ENCODE measurements around the gene PSME4. TPM values are rescaled to one million over a fixed set of nuclear protein-coding genes. Genes with fewer than 3 reads are reported as not detected.
"Not testable (repeated sequence)": the region's sequence is repeated elsewhere in the genome, so short reads cannot be mapped to it uniquely, and the experiment has no call there.

PSME4 gene
- polyA plus RNA-seq, 5 donors, result 38.5 to 48.9 (median 44.1) TPM

DNA sequence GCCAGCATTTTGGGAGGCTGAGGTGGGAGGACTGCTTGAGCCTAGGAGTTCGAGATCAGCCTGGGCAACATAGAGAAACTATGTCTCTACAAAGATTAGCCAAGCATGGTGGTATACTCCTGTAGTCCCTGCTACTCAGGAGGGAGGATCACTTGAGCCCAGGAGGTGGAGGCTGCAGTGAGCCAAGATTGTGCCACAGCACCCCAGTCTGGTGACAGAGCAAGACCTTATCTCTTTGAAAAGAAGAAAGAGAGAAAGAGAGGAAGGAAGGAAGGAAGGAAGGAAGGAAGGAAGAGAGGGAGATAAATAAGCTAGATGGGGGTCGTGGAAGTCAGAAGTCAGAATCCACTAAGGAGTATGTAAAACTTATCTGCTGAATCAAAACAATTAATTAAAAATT, 127.2 kb downstream of the PSME4 start:
- DNase-seq, result no peak

DNA sequence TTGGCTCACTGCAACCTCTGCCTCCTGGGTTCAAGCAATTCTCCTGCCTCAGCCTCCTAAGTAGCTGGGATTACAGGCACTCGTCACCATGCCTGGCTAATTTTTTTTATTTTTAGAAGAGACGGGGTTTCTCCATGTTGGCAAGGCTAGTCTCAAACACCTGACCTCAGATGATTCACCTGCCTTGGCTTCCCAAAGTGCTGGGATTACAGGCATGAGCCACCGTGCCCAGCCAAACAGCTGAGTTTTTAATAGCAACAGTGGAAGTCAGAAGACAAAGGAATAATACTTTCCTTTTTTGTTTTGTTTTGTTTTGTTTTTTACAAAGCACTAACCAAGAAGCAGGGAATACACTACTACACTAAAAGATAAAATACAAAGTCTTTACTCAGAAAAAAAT, 127.9 kb downstream of the PSME4 start:
- no peak for DNase-seq

DNA sequence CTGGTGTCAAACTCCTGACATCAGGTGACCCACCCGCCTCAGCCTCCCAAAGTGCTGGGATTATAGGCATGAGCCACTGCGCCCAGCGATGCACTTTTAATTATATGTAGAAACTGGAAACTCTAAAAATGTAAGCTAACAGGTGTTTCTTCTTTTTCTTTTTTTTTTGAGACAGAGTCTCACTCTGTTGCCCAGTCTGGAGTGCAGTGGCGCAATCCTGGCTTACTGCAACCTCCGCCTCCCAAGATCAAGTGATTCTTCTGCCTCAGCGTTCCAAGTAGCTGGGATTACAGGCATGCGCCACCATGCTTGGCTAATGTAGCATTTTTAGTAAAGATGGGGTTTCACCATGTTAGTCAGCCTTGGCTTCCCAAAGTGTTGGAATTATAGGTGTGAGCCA, 129.1 kb downstream of the PSME4 start:
- DNase-seq, result not testable (repeated sequence)

DNA sequence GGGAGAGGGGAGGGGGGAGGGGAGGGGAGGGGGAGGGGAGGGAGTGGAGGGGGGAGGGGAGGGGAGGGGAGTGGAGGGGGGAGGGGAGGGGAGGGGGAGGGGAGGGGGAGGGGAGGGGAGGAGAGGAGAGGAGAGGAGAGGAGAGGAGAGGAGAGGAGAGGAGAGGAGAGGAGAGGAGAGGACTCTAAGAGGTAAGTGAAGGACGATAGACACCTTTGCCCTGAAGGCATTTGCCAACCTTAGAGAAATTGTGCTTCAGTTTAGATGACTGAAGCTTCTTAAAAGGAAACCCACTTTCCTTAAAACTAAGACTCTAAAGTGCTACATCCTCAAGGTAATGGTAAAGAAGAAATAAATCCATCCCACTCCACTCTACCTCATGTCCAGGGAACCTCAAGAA, 130.2 kb downstream of the PSME4 start:
- no peak for DNase-seq

DNA sequence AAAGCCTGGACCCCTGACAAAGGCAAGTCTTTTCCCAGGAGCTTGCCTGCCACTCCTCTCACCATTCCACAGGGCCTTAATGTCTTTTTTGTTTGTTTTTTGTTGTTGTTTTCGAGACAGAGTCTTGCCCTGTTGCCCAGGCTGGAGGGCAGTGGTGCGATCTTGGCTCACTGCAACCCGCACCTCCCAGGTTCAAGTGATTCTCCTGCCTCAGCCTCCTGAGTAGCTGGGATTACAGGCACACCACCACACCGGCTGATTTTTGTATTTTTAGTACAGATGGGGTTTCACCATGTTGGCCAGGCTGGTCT, 140.9 kb downstream of the PSME4 start:
- not testable (repeated sequence) for DNase-seq

DNA sequence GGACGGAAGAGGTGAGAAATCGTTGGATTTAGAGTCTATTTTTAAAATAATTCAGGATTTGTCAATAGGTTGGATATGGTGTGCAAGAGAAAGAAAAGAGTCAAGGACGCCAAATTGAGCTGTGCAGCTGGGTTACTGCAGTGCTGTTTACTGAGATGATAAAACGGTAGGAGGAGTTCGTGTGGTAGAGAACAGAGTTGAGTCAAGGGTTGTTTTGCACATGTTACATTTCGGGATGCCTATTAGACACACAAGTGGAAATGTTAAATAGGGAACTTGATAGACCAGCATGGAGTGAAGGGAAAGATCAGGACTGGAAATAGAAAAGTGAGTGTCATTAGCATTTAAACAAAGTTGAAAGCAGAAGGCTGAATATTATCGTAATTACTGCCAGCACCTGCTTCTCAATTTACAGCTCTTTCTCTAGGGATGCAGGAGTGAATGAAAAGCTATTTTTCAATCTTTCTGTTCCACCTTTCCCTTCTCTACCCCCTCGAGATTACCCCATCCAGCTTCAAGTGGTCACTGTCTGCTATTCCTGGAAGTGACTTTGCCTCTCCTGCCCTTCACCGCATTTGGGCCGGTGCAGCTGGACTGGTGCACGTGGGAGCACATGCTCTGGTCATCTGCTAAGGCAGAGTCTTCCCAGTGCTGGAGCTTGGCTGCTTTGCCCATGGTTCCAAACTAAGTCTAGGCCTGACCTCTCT, 141.4 kb downstream of the PSME4 start:
- no peak for DNase-seq

DNA sequence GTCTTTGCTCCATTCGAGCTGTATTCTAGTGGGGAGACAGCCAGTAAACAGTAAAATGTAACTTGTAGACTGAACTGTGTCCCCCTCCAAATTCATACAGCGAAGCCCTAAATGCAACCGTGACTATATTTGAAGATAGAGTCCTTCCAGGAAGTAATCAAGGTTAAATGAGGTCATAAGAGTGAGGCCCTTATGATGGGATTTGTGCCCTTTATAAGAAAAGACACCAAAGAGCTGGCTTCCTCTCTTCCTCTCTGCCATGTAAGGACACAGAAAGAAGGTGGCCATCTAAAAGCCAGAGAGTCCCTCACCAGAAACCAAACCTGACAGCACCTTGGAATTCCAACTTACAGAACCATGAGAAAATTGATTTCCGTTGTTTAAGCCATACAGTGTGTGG, 142.5 kb downstream of the PSME4 start:
- no peak for DNase-seq

DNA sequence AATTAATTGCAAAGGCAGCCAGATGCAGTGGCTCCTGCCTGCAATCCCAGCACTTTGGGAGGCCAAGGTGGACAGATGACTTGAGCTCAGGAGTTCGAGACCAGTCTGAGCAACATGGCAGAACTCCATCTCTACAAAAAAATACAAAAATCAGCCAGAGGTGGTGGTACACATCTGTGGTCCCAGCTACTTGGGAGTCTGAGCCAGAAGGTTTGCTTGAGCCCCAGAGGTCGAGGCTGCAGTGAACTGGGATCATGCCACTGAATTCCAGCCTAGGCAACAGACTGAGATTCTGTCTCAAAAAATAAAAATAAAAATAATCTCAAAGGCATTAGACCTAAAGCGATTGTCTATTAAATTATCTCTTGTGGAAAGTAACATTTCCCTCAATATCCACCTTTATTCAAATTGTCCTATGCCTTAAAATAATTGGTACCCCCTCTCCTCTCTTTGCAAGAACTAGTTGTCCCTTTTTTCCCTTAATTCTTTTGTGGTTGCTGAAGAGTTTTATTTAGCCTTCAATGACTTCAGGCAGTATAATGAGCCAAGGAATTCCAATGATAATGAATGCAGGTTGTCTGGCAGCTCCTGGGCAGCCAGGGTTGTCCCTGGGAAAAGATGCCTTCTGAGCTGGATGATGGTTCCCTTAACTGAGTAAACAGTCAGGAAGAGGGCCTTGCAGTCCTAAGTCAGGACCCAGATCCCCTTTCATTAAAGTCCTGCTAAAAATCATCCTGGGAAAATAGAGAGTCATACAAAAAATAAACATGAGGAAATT, 143.2 kb downstream of the PSME4 start:
- DNase-seq, result no peak

DNA sequence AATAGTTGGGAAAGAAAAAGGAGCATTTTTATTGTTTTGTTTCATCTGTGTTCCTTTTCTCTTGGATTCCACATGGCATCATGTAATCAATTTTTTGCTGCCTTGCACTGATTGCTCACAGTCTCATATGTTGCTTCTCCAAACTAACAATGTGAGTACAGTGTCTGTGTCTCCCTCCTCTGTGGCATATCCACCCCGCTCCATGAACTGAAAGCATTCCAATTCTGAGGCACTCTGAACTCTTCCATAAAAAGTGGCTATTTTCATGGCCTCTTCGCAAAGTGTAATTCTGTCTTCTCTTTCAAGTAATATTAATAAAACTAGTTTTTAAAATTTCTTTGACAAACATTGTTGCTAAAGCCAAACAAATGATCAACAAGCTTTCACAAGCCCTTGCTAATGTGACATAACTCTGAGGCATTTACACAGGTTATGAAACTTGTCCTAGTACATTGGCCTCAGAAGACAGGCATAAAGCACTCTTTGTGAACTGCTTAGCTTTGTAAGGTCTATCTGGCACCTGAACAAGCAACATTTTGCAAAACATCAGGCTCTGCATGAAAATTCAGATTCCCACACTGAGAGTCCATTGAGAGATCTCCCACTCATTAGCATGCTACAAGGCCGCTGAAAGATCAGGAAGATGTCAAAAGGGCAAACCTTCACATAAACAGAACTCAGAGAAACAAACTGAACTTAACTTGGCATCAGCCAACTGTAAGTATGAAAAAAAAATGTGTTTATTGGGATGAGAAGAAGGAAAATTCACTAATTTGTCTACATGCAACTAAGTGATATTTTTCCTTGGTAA, 144.0 kb downstream of the PSME4 start:
- DNase-seq, result peak in 1 of 2 donors; percentile 2

DNA sequence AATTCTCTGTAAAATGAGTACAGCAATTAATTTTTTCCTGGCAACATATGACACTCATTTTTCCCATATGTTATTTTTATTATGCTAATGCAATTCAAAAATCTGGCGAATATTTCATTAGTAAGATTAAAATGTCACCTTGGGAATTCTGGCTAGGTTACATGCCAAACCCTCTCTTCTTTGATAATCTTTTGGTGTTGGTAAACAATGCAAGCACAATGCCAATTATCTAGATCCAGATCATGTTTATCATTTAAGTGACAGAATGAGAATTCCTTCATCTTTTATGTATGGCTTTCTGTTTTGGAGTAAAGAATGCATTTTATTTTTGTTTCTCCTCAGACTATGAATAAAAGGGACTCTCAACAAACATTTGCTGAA, 144.8 kb downstream of the PSME4 start:
- DNase-seq, result no peak

DNA sequence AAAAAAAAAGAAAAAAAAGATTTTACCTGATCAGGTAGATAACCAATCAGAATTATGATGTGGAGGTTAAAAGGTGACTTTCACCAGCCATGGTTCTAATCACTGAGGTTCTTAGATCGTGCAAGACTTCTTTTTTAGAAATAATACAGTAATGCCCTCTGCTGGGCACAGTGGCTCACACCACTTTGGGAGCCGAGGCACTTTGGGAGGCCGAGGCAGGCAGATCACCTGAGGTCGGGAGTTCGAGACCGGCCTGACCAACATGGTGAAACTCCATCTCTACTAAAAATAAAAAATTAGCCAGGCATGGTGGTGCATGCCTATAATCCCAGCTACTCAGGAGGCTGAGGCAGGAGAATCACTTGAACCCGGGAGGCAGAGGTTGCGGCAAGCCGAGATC, 147.2 kb downstream of the PSME4 start:
- DNase-seq, result not testable (repeated sequence)

DNA sequence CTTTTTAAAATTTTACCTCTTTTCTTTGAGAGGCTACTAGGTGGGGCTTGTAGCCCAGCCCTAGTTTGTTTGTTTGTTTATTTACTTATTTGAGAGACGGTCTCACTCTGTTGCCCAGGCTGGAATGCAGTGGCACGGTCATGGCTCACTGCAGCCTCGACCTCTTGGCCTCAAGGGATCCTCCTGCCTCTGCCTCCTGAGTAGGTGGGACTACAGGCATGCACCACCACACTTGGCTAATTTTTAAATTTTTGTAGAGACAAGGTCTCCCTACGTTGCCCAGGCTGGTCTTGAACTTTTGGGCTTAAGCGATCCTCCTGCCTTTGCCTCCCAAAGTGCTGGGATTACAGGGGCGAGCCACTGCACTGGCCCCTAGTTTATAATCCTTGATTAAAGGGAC, 149.0 kb downstream of the PSME4 start:
- no peak for DNase-seq

DNA sequence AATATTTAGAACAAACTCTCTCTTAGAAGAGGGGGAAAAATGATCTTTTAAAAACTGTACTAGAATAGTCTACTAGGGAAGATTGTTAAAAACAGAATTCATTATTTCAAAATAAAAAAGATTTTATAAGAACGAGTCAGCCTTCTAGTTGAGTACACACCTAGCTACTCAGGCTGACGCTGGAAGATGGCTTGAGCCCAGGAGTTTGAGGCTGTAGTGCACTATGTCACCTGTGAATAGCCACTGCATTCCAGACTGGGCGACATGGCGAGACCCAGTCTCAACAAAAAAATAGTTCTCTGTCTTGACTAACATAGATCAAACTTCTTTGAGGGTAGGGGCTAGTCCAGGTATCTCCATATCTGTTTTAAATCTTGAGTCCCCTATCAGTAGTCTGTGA, 150.1 kb downstream of the PSME4 start:
- no peak for DNase-seq

DNA sequence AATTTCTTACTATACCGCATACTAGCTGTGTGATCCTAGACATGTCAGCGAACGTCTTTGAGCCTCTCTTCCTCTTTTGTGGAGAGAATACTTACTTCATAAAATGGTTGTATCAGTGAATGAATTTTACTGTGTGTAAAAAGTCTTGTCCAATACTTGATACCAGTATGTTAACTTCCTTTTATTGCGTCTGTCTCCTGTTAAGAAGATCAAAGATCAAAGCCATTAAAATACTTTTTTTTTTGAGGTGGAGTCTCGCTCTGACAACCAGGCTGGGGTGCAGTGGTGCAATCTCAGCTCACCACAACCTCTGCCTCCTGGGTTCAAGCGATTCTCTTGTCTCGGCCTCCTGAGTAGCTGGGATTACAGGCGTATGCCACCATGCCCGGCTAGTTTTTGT, 150.7 kb downstream of the PSME4 start:
- no peak for DNase-seq

DNA sequence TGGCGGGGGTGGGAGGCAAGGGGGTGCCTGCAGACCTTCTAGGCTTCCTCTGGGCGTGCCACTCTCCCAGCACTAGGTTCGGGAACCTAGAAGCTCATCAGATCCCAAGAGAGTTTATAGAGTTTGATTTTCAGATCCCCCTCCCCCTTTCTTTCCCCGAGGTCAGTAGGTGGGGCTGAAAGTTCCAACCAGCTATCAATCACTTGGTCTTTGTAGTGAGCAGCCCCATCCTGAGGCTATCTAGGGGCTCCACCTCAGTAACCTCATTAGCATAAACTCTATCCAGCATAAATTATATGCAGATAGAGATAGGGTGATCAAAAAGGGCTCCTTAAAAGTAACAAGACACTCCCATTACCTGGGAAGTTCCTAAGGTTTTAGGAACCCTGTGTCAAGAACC, 151.2 kb downstream of the PSME4 start:
- no peak for DNase-seq

DNA sequence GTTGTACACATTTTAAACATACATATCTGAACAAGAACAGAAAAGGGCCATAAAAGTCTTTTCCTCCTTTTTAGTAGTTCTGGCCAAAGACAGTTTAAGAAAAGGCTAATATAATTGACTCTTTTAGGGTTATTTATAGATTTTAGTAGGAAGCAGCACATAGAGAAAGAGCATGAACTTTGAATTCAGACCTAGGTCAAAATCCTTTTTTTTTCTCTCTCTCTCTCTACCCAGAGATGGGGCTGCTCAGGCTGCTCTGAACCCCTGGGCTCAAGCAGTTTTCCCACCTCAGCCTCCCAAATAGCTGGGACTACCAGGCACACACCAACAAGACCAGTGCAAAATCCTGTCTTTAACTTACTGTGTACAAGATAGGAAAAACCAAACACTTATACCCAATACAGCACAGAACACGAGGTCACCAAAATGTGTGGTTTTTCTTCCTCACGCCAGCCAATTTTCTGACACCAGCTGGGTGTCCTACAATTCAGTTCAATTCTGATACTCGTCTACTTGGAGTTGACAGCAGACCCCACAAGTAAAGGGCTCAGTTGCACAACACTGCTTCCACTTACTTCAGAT, 151.8 kb downstream of the PSME4 start:
- DNase-seq, result no peak

Other genes with a start within 250 kb of the PSME4 start
- gene CHAC2, start 203.2 kb downstream of the PSME4 start, polyA plus RNA-seq (ENCODE audit: insufficient read depth in 1 of 5, insufficient read length in 5 of 5, low replicate concordance in 1 of 5), result 1 to 10 TPM; 1.4 to 3.3 (median 2.1) TPM
- 10 to 100 TPM; 28.3 to 37.6 (median 33.7) TPM for gene ASB3, start 184.0 kb downstream of the PSME4 start, polyA plus RNA-seq (ENCODE audit: insufficient read depth in 1 of 5, insufficient read length in 5 of 5, low replicate concordance in 1 of 5)
- 10 to 100 TPM; 56.4 to 62.5 (median 61.3) TPM for gene ERLEC1, start 183.9 kb downstream of the PSME4 start, polyA plus RNA-seq (ENCODE audit: insufficient read depth in 1 of 5, insufficient read length in 5 of 5, low replicate concordance in 1 of 5)
- 1 to 10 TPM; 2.8 to 4.6 (median 3.3) TPM for gene GPR75, start 111.0 kb downstream of the PSME4 start, polyA plus RNA-seq (ENCODE audit: insufficient read depth in 1 of 5, insufficient read length in 5 of 5, low replicate concordance in 1 of 5)
- 10 to 100 TPM; 14.7 to 16.8 (median 15.4) TPM for gene ACYP2, start 144.6 kb upstream of the PSME4 start, polyA plus RNA-seq (ENCODE audit: insufficient read depth in 1 of 5, insufficient read length in 5 of 5, low replicate concordance in 1 of 5)